SH-SY5Y (cell line): ENCODE data around the gene CDK11A.

Source experiments
- GATA2 ChIP-seq: IDR thresholded peaks from 2 replicates; pipeline ENCODE4 v1.6.1; 2011; ENCODE audit warnings: mild to moderate bottlenecking, low read depth, low read length
- GATA3 ChIP-seq: IDR thresholded peaks from 2 replicates; pipeline ENCODE4 v1.6.1; 2011; ENCODE audit warnings: low read depth, mild to moderate bottlenecking, low read length, moderate library complexity

DNA sequence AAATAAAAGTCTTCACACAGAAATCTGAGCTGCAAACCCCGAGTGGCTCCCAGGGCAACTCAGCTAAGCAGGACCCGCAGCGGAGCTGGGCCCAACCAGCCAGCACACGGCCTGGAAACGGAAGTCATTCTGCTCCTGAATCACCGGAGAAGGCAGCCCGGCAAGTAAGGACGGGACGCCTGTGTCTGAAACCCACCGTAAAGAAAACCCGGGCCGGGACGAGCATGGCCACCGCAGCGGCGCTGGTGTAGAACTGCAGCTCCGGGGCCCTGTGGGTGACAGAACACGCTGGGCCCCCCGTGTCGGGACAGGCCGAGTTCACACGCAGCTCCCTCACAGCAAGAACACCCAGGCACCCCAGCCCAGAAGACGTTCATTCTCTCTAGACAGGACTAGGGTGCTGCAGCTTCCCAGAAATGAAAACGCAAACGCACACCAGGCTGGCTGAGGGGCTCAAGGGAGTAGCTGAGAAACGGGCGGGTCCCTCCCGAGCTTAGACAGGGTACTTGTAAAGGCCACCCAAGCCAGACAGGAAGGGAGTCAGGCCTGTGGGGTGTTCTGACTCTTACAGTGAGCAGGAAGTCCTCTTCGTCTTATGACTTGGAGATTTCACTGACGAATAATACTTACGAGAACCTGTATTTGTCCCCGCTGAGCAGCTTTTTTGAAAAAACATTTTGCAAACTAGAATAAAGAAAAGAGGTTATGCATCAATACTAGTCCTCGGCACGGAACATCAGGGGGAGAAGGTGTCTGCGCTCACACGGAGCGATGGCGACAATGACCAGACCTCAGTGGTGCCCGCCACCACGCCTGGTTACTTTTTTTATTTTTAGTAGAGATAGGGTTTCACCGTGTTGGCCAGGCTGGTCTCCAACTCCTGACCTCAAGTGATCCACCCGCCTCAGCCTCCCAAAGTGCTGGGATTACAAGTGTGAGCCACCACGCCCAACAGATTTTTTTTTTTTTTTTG is 54.4 kb downstream of the CDK11A start:
- no peak for TF ChIP-seq GATA3
- TF ChIP-seq GATA2: no peak
